ENCODE measurements around the gene VWC2.
"Not testable (repeated sequence)": the region's sequence is repeated elsewhere in the genome, so short reads cannot be mapped to it uniquely, and the experiment has no call there.

- TF ChIP-seq CTCF (conservative IDR thresholded peaks at IDR 0.05; ENCODE audit: low read length); EZH2phosphoT487 (IDR thresholded peaks at IDR 0.05; ENCODE audit: borderline replicate concordance, low read depth, low read length): not testable (repeated sequence)
Measured at GRCh38 chr7:49851614-49851934, 78.1 kb downstream of the VWC2 start.
